ENCODE results near the gene BFSP1. TPM values are rescaled to one million over a fixed set of nuclear protein-coding genes. Genes with fewer than 3 reads are reported as not detected.

Gene BFSP1
- polyA plus RNA-seq, 1 of the 3 experiments (the other 2 are of a cell fraction), result 7.1 TPM

- TF ChIP-seq FOXJ3 (CRISPR knock-in tag; IDR thresholded peaks at IDR 0.05) (no peak), TAF1 (IDR thresholded peaks at IDR 0.05; ENCODE audit: borderline replicate concordance, low read depth, low read length) (no peak), MXI1 (IDR thresholded peaks at IDR 0.05; ENCODE audit: low read depth, low read length) (no peak), FOSL2 (IDR thresholded peaks at IDR 0.05; ENCODE audit: borderline replicate concordance, low read depth) (no peak), RCOR1 (IDR thresholded peaks at IDR 0.05; ENCODE audit: low read length) (no peak), ELF1 (IDR thresholded peaks at IDR 0.05) (no peak), USF1 (IDR thresholded peaks at IDR 0.05; ENCODE audit: borderline replicate concordance, low read depth) (no peak), RXRA (IDR thresholded peaks at IDR 0.05; ENCODE audit: borderline replicate concordance, low read depth) (no peak), TCF12 (IDR thresholded peaks at IDR 0.05) (no peak), USF2 (IDR thresholded peaks at IDR 0.05; ENCODE audit: borderline replicate concordance, low read depth, low read length) (no peak)
Measured at GRCh38 chr20:17541996-17542395, 10.8 kb upstream of the BFSP1 start (continued).

- Histone ChIP-seq H2AFZ (ENCODE audit: low read depth) (no peak overlapping the region), H3K4me1 (ENCODE audit: control insufficient read depth in 1 of 2, insufficient read depth in 2 of 2, low read depth in 1 of 2, low read length in 1 of 2) (peaks cover 0 to 15% of the 10 kb centered on the region in 2 experiments; a peak in 2 of 4 replicates), H3K36me3 (replicated peaks in 1 of 2; ENCODE audit: control insufficient read depth in 1 of 2, insufficient read depth in 2 of 2, low read length in 1 of 2) (no peaks in the 10 kb centered on the region), H3K4me2 (0 out of 2 replicates have a peak overlapping the region, but pooled peaks have one; percentile 46), H3K9me3 (no peaks in the 10 kb centered on the region), H3K9ac (no peak overlapping the region), H4K20me1 (ENCODE audit: insufficient read depth) (no peaks in the 10 kb centered on the region), H3F3A (replicated peaks; ENCODE audit: insufficient read depth) (peaks cover 30% of the 10 kb centered on the region), H3K27ac (ENCODE audit: low read depth in 2 of 2, low read length in 1 of 2) (peak overlapping the region in 1 of 2 experiments; percentile 96; a peak in 1 of 4 replicates), H3K4me3 (ENCODE audit: low read depth in 2 of 2, low read length in 1 of 2) (no peak overlapping the region), H3K9me2 (no peaks in the 10 kb centered on the region), H3K27me3 (ENCODE audit: insufficient read depth) (no peaks in the 10 kb centered on the region), H3K79me2 (ENCODE audit: insufficient read depth) (no peaks in the 10 kb centered on the region)
- WGBS (ENCODE audit: low lambda C conversion rate), result 81% methylated on average over 3 of the region's 3 CpGs
- DNase-seq, result no peak
- CTCF ChIA-PET, result interaction anchor here (0.5 to 6.2 kb wide), 5 partner anchors 37 to 454 kb away, joined by 3 to 30 read pairs (median 5); no protein-coding TSS in a partner anchor
- POLR2A ChIA-PET, result no interaction called here
- TF ChIP-seq NFIC (IDR thresholded peaks at IDR 0.05; ENCODE audit: borderline replicate concordance) (no peak), RXRA (IDR thresholded peaks at IDR 0.05; ENCODE audit: borderline replicate concordance, low read depth) (no peak), RCOR1 (IDR thresholded peaks at IDR 0.05; ENCODE audit: low read length) (no peak), MXI1 (IDR thresholded peaks at IDR 0.05; ENCODE audit: low read depth, low read length) (no peak), JUND (IDR thresholded peaks at IDR 0.05) (no peak), FOXM1 (IDR thresholded peaks at IDR 0.05; ENCODE audit: low read depth) (no peak), FOXJ3 (CRISPR knock-in tag; IDR thresholded peaks at IDR 0.05) (no peak), PBX3 (IDR thresholded peaks at IDR 0.05) (no peak), SMC3 (IDR thresholded peaks at IDR 0.05; ENCODE audit: low read depth, low read length) (no peak), USF2 (IDR thresholded peaks at IDR 0.05; ENCODE audit: borderline replicate concordance, low read depth, low read length) (no peak), USF1 (IDR thresholded peaks at IDR 0.05; ENCODE audit: borderline replicate concordance, low read depth) (no peak), IRF3 (IDR thresholded peaks at IDR 0.05; ENCODE audit: low read depth, low read length) (no peak), NRF1 (IDR thresholded peaks at IDR 0.05; ENCODE audit: low read depth, low read length) (no peak), CTCF (IDR thresholded peaks at IDR 0.05) (no peak), SIN3A (IDR thresholded peaks at IDR 0.05; ENCODE audit: borderline replicate concordance, low read depth, low read length) (no peak), RFX5 (IDR thresholded peaks at IDR 0.05; ENCODE audit: low read length) (no peak)
Measured at GRCh38 chr20:17541596-17541995, 10.4 kb upstream of the BFSP1 start.

Data from SK-N-SH (cell line).